Stimulated activated CD8-positive, alpha-beta memory T cell treated with anti-CD3 and anti-CD28 coated beads, Interleukin-15, amount 100 ng/mL, for 24 hours (primary cell): ENCODE data around the gene PDZD2.

Experiments used
- DNase-seq: peaks from one replicate; pipeline ENCODE4 v3.0.0-alpha.2; 2020; ENCODE audit warnings: low read depth

Gene PDZD2

DNA sequence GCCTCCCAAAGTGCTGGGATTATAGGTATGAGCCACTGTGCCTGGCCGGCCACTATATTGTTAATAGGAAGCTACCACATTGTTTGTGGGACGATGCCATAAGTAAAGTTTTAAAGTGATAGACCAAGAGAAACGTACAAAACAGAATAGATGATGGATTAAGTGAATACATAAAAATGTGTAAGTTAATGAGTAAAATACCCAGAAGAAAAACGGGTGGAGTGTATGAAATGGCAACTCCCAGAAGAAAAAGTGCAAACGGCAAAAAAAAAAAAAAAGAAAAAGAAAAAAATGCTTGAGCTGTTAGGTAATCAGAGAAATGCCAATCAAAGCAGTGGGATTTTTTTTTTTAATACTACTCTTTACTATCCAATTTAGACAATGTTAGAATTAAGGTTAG is 246.0 kb downstream of the PDZD2 start:
- no peak for DNase-seq

DNA sequence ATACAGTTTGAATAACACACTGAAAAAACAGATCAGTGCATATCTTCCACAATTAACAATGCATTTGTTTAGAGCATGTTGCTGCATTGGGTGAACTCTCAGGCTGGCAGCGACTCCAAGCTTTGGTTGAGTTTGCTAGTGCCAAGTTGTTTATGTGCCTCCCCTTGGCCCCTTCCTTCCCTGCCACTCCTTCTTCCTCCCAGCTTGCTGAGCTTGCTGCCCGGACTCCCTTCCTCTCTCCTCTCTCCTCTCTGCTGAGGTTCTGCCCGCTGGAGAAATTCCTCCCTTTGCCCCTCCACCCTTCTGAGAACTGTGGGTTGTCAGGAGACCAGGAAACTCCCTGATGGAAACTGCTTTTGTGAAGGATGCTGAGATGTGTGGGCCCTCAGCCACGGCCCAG is 247.3 kb downstream of the PDZD2 start:
- no peak for DNase-seq

DNA sequence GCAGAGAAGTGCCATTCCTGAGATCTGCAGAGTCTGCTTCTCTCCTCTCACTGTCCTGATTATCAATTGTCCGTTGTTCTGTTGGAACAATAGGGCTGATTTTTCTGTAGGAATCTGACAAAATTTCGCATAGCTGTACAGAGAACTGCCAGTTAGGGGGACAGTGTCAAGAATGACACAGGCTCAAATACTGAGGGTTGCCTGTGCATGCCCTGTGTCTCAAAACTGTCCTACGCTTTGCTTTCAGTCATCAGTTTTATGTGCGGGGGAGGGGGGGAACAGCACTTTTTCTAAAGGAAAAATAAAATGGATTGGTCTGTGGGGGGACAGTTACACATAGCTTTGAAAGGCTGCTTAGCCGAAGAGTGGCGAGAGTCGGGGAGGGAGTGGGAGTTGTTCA is 248.6 kb downstream of the PDZD2 start:
- DNase-seq: no peak

DNA sequence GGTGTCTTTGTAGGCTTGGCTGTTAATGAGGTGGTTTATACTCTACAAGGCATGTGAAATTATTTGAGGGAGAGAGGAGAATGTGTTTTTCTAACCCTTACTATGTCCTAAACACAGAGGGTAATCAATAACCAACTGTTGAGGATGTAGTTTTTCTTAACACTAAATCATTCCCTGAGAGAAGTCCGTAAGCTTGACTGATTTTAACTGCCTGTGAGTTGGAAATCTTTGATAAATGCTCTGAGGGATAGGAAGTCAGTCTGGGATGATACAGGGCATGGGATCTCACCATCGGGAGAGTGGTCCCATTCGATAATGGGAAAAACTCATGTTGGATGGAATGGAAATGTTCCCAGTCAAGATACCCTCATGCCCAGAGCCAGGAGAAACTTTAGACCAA is 249.6 kb downstream of the PDZD2 start:
- DNase-seq: no peak

DNA sequence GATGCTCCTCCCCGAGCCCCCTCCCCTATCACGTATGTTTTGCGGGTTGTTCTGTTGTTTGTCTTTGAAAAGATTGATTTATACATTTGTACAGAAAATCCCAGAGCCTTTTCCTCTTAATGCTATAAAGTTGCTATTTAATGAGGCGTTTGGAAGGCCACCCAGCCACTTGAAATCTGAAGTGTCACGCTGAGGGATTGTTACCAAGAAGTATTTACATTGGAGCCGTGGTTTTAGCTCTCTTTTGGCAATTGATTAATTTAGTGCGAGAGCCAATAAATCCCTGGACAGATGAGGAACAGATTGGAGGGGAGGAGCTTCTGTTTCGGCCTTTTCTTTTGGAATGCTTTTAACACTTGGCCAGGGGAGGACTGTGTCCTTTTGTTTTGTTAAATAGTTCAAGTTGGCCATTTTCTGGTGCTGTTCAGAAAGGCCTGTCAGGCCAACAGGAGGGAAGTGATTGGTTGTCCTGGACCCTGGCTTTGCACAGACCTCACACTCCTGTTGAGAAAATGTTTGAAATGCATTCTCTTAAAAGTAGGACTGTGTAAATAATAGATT is 250.2 kb downstream of the PDZD2 start:
- no peak for DNase-seq

DNA sequence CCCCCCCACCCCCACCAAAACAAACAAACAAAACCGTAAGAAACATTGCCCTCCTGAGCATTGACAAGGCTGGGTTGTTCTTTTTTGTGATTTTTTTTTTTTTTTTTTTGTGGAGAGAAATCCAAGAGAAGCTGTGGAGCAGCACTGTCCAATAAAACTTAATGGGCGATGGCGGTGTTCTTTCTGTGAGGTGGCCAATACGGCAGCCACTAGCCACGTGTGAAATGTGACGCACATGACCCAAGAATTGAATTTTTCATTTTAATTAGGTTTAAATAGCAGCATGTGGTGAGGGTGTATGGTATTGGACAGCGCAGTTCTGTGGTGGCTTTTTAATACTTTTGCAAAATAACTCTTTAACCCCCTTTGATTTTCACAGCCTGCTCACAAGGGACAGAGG is 251.1 kb downstream of the PDZD2 start:
- no peak for DNase-seq

DNA sequence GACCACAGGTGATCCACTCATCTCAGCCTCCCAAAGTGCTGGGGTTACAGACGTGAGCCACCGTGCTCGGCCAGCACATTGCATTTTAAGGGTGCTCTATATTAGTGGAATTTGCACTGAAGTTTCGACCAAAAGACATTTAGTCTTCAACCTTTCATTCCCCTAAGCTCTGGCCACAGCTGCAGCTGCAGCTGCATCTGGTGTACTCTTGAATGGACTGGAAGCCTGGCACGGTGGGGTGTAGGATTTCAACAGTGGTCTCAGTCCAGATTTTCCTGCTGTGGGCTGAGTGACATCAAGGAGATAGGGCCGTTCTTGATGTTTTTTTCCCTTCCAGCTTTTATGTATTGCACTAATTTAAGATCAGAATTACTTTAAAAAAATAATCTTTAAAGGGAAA is 255.2 kb downstream of the PDZD2 start:
- no peak for DNase-seq

DNA sequence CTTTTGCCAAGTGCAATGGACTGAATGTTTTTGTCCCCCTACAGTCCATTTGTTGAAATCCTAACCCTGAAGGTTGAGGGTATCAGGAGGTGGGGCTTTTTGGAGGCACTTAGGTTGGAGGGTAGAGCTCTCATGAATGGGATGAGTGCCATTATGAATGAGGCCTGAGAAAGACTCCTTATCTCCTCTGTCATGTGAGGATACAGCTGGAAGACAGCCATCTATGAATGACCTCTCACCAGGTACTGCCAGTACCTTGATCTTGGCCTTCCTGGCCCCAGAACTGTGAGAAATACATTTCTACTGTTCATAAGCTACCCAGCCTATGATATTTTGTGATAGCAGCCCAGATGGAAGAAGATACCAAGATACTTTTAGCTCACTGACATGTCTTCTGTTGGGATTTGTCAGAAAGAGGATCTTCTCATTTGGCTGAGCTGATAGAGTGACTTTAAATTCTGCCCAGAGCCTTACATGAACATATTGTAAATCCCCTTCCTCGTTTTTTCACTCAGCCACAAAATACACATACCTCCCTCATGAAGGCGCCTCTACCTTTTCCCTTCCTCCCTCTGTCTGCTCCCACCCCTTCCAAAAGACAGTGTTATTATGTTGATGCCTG is 256.4 kb downstream of the PDZD2 start:
- no peak for DNase-seq

DNA sequence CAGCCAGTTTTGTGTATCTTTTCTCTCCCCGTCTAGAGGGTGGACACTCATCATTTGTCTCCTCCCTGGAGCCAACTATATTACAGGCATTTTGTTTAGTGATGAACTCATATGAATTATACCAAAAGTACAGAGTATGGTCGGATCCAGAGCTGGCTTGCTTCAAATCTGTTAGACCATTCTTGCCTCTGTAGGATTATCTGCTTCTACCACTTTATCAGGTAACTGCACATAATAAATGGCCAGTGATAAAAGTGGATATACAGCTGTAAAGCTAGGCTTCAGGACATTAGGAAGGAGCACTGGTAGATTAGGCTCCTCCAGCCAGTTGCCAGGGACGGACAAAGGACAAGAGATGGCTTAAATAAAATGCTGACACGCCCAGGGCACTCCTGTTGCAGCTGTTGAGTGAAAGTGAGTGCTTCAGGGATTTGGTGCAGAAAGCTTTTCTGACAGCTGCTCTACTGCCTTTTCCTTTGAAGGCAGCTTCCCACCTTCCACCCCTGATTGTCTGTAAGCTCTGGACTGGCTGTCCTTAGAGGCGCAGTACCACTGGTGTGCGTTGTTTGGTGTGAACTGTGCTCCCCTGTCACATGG is 259.2 kb downstream of the PDZD2 start:
- no peak for DNase-seq

DNA sequence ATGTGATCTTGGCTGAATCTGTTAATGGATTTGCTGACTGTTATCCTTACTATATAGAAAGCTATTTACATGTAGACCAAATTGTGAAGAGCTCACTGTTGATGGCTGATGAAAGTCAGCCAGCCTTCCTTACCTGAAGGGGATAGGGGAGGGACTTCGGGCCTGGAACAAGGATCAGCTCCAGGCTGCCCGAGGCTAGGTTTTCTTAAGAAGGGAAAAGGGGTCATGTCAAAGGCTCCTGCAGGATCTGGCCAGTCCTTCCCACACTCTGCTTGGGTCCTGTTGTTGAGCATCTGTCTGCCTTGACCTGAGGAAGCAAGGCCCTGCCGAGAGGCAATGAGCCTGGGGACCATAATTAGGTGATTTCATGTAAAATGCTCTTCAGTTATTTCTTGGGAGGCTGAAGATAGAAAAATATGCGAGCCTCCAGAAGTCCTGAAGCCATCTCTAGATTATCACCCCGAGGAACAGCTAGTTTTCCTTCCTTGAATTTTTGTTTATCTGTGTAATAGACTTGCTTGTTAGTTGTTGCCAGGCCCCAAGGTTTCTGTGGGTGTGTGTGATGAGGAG is 261.4 kb downstream of the PDZD2 start:
- no peak for DNase-seq

DNA sequence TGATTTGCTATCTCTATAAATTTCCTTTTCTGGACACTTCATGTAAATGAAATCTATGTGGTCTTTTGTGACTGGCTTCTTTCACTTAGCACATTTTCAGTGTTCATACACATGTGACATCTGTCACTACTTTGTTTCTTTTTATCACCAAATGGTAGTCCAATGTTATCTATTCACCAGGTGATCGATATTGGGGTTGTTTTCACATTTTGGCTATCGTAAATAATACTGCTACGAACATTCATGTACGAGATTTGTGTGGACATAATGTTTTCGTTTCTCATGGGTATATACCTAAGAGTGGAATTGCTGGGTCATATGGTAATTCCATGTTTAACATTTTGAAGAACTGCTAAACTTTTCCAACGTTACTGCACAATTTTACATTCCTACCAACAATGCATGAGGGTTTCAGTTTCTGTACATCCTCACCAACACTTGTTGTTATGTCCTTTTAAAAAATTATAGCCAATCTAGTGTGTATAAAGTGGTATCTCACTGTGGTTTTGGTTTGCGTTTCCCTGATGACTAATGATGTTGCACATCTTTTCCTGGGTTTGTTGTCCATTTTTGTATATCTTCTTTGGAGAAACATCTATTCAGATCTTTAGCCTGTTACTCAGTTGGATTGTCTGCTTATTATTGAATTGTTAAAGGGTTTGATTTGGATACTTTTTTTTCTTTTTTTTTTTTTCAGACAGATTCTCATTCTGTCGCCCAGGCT is 263.0 kb downstream of the PDZD2 start:
- DNase-seq: no peak

DNA sequence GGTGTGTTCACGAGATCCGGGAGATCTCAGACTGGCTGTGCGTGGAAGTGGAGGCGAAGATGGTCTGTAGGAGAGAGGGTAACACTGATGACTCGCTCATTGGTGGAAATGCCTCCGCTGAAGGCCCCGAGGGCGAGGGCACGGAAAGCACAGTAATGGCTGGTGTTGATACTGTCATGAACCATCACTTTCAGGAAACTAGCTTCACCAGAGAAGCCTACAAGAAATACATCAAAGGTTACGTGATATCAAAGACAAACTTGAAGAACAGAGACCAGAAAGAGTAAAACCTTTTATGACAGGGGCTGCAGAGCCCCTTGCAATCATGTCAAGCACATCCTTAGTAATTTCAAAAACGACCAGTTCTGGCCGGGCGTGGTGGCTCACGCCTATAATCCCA is 269.5 kb downstream of the PDZD2 start:
- no peak for DNase-seq

DNA sequence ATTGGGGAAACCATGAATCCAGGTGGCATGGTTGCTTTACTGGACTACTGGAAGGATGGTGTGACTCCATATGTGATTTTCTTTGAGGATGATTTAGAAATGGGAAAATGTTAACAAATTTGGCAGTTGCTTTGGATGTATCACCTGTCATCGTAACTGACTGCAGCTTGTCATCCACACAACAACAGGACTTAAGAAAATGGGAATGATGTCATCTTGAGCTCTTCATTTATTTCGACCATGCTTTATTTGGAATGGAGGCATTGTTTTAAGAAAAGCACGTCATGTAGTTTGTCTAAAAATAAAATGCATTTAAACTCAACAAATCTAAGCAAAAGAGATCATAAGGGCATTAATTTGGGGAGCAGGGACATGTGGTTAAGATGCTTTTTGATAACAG is 270.1 kb downstream of the PDZD2 start:
- DNase-seq: no peak

DNA sequence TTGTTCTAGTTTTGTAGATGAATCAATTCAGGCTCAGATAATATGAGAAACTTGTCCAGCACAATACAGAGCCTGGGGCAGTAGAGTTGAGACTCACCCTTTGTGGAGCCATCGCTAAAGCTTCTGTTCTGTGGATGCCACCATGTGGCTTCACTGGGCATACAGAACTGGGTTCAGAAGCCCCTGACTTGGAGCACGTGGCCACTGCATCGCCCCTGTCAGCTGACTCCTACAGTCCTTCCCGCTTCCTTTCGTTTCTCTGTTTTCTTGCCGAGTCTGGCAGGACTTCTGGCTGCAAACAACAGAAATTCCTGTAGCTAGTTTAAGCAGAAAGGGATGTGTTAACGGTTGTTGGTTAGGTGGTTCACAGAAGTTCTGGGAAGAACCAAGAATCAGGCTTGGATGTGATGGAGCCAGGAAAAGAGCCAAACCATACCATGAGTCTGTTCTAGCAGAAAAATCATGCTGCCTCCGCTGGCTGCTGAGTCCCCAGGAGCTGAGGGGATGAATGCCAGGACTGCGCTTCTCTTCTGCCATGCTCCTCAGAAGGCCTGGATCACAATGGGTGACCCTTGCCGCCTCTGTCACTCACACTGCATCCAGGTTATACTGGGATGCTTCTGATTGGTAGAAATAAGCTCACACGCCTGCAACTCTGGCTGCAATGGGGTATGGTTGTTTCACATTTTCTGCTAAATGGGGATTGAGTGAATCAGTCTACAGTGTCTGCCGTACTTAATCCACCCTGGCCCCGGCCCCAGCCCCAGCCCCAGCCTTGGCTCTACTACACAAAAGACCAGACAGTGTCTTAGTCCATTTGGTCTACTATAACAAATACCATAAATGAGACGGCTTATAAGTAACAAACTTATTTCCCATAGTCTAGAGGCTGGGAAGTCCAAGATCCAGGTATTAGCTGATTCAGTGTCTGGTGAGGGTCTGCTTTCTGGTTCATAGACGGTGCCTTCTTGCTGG is 272.6 kb downstream of the PDZD2 start:
- no peak for DNase-seq

DNA sequence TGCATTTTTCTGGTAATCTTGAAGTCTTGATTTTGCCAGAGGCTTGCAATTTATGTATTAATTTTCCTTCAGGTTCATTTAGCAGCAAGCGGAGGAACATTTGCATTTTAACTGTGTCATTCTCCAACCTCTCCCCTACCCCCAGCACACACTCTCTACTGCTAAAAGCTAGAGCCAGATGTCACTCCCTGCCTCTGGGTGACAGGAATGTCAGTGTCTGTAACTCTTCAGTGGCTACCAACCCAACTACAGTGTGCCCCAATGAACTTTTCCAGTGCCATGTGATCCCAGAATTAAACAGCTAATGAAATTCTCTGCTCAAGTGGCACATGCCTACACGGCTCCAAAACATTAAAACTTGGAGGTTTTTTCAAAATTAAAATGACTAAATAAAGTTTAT is 274.9 kb downstream of the PDZD2 start:
- DNase-seq: no peak

DNA sequence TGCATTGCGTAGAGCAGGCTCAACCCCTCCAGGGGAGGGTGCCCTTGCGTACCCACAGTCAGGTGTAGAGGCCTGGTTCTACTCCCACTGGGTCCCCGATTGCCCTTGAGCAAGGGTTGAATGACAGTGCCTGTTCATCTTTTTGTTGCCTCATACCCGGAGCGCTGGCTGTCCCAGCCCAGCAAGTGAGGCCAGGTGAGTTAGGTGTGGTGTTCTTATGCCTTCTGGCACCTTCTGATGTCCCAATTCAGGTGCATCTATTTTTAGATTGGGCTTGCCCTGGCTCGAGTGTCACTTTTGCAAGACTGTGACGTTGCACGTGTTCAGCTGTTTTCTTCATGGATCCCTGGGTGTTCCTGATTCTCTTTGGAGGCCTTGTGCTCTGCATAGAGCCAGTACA is 277.4 kb downstream of the PDZD2 start:
- no peak for DNase-seq

DNA sequence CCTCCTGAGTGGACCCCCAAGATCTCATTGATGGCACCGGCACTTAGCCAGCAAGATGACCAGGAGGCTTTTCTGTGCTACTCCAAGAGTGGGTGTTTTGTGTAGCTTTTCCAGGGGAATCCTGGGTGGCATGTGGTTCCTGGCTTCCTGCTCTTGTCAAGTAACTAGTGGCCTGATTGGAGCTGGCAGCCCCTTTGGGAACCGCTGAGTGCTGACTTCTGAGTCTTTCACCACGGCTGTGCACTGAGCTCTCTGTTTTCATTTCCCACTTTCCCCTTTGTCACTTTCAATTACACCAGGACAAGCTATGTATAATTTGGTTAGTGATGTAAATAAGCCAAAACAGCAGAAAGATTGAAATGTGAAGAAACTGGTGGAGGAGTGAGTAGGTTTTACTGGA is 279.8 kb downstream of the PDZD2 start:
- DNase-seq: no peak

DNA sequence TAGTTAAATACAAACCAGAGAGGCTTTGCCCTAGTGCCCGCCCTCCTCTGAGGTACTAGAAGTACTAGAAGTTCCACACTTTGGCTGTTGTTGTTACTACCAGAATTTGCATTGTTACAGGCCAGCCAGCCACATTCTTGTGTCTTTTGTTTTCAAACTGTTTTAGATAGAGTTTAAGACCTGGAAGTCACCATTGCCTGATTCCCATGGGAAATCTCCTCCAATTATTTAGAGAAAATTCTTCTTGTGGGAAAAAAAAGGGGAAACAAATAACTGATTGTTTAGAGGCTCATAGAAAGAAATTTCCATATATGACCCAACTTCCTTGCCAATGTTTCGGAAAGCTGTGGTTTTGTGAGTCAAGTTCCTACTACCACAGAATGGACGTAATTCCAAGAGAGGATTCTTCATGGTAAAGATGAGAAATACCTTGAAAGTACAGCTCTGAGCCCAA is 282.9 kb downstream of the PDZD2 start:
- no peak for DNase-seq

DNA sequence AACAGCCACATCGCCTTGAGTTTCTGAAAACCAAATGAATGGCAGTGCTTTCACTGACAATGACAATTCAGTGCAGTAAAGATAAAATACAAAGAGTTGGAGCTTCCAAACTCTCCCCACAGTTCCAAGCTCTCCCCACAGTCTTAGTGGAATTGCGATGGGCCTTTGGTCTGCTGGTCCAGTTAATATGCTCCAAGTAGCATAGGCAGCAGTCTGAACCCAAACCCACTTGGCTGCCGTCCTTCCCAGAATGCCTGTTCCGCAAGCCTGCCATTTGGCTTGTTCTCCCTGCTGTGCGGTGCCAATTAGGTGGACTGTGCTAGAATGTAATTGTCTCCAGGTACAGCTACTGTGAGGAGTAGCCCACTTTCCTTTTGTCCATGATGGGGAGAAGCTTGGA is 285.1 kb downstream of the PDZD2 start:
- DNase-seq: no peak

DNA sequence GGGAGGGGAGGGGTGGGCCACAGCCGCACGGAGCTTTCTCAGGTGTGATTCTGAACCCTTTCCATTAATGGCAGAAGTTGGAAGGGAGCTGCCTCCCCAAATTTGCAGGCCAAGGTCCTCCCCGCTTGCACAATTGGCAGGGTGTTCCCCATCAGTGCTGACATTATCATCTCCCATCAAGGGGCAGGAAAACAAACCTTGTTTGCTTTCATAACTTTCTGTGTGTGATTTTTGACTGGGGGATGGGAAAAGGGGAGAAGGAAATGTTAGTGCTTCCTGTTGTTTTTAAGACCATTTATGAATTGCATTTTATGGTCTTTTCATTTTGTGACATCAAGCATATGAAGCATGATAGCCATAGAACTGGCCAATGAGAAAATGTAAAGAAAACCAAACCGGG is 292.9 kb downstream of the PDZD2 start:
- DNase-seq: no peak

DNA sequence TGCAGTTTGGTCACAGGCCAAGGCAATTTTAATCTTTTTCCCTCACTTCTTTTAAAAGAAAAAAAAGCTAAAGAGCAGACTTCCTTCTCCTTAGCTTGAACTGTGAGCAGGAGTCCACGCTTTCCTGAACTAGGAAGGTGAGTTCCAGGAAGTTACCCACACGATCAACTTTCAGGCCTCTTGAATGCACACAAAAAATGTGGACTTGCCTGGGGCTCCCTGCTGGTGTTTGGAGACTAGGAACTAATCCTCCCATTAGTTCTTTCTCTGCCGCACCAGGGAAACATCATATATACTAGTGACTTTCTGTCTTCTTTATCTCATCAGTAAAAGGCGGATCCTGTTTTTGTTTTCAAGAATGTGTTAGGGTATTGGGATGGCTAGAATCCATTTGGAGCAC is 295.2 kb downstream of the PDZD2 start:
- no peak for DNase-seq
